ENCODE measurements around the gene CPPED1. TPM values are rescaled to one million over a fixed set of nuclear protein-coding genes. Genes with fewer than 3 reads are reported as not detected.

Gene CPPED1
- total RNA-seq, 1 experiment from 2014 or later = 7.9 TPM

GRCh38 chr16:12784076-12784475 lies 19.6 kb downstream of the CPPED1 start:
- Histone ChIP-seq H2BK15ac (ENCODE audit: low read depth, low read length) (no peak overlapping the region), H2AFZ (ENCODE audit: low read length) (no peak overlapping the region), H3K14ac (ENCODE audit: insufficient read depth, low read length) (no peak overlapping the region), H4K20me1 (ENCODE audit: control insufficient read depth, insufficient read depth, insufficient read length) (no peaks in the 10 kb centered on the region), H2AK5ac (ENCODE audit: insufficient read length, low read length) (no peak overlapping the region), H3K27ac (ENCODE audit: insufficient read length, low read depth, low read length) (no peak overlapping the region), H3K56ac (ENCODE audit: insufficient read length, low read depth, low read length) (no peak overlapping the region), H2BK12ac (ENCODE audit: insufficient read length, low read depth, low read length) (no peak overlapping the region), H4K8ac (replicated peaks; ENCODE audit: insufficient read length, low read depth, low read length) (no peak overlapping the region), H3K79me1 (ENCODE audit: insufficient read depth, low read depth, low read length, poor library complexity, severe bottlenecking) (no peaks in the 10 kb centered on the region), H3K4ac (ENCODE audit: low read depth, low read length) (no peak overlapping the region), H2BK20ac (ENCODE audit: low read depth, low read length, poor library complexity, severe bottlenecking) (no peak overlapping the region), H3K23me2 (ENCODE audit: insufficient read length, low read depth, low read length, poor library complexity, severe bottlenecking) (no peaks in the 10 kb centered on the region), H3K18ac (ENCODE audit: insufficient read length, low read depth, low read length) (no peak overlapping the region), H3K9me3 (ENCODE audit: control insufficient read depth, low read depth, low read length) (peaks cover 6% of the 10 kb centered on the region), H3K4me2 (ENCODE audit: insufficient read depth, insufficient read length, low read length) (no peak overlapping the region), H3T11ph (ENCODE audit: low read length) (no peak overlapping the region), H3K23ac (ENCODE audit: insufficient read length, low read depth, low read length) (no peak overlapping the region), H4K91ac (ENCODE audit: insufficient read length, low read depth, low read length) (no peak overlapping the region), H3K4me1 (ENCODE audit: insufficient read depth, low read length) (no peaks in the 10 kb centered on the region), H3K79me2 (ENCODE audit: insufficient read depth, low read length) (no peaks in the 10 kb centered on the region), H2BK5ac (ENCODE audit: insufficient read length, low read length) (no peak overlapping the region), H3K9ac (ENCODE audit: extremely low read depth, insufficient read length, low read length) (no peak overlapping the region), H2BK120ac (ENCODE audit: low read depth, low read length, poor library complexity, severe bottlenecking) (no peak overlapping the region), H3K27me3 (ENCODE audit: insufficient read depth, low read length) (no peaks in the 10 kb centered on the region), H4K5ac (ENCODE audit: insufficient read length, low read depth, low read length) (no peak overlapping the region)
- no peaks in the 10 kb centered on the region for H3K27me3 Mint-ChIP-seq (ENCODE audit: low read depth)
- H3K4me3 Mint-ChIP-seq = no peak overlapping the region
- peaks cover 0 to 6% of the 10 kb centered on the region in 2 experiments; a peak in 3 of 5 replicates for H3K9me3 Mint-ChIP-seq
- H3K27ac Mint-ChIP-seq = no peak overlapping the region
- TF ChIP-seq CTCF (conservative IDR thresholded peaks at IDR 0.05) = no peak
- H3K4me1 Mint-ChIP-seq = no peaks in the 10 kb centered on the region
- peaks cover 1 to 17% (median 14%) of the 10 kb centered on the region in 3 experiments; a peak in 5 of 7 replicates for H3K36me3 Mint-ChIP-seq (ENCODE audit: insufficient read depth in 1 of 3, low read depth in 3 of 3)
- no peak for DNase-seq
